ENCODE results near the gene INPPL1.
"Not testable (repeated sequence)": the region's sequence is repeated elsewhere in the genome, so short reads cannot be mapped to it uniquely, and the experiment has no call there.

DNA sequence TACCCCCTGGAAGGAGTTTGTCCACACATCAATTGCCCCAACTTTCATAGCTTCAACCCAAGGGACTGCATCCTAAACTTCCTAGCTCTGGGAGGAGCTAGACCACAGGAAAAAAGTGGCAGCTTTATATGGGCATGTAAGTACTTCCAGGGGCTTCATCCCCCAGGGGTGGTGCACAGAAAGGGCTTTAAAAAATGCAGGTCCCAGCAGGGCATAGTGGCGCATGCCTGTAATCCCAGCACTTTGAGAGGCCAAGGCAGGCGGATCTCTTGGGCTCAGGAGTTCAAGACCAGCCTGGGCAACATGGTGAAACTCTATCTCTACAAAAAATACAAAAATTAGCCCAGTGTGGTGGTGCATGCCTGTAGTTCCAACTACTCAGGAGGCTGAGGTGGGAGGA, 17.8 kb upstream of the INPPL1 start:
- TF ChIP-seq CHD4 (IDR thresholded peaks at IDR 0.05; ENCODE audit: borderline replicate concordance, low read length); GATA4 (IDR thresholded peaks at IDR 0.05; ENCODE audit: borderline replicate concordance, low read depth); ZNF431 (CRISPR knock-in tag; IDR thresholded peaks at IDR 0.05; ENCODE audit: borderline replicate concordance, low read depth): not testable (repeated sequence)
- TF ChIP-seq, protein P1, sequence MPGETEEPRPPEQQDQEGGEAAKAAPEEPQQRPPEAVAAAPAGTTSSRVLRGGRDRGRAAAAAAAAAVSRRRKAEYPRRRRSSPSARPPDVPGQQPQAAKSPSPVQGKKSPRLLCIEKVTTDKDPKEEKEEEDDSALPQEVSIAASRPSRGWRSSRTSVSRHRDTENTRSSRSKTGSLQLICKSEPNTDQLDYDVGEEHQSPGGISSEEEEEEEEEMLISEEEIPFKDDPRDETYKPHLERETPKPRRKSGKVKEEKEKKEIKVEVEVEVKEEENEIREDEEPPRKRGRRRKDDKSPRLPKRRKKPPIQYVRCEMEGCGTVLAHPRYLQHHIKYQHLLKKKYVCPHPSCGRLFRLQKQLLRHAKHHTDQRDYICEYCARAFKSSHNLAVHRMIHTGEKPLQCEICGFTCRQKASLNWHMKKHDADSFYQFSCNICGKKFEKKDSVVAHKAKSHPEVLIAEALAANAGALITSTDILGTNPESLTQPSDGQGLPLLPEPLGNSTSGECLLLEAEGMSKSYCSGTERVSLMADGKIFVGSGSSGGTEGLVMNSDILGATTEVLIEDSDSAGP (CRISPR knock-in tag; IDR thresholded peaks at IDR 0.05; ENCODE audit: borderline replicate concordance), result not testable (repeated sequence)
